Measurements from ENCODE around the gene QTRT2. TPM values are rescaled to one million over a fixed set of nuclear protein-coding genes. Genes with fewer than 3 reads are reported as not detected.

Gene QTRT2
- total RNA-seq, 4 donors from 2014 or later, result 9.4 to 29.1 (median 21.3) TPM

- Histone ChIP-seq H3K36me3 (peaks cover 0 to 52% of the 10 kb centered on the region in 2 donors), H3K27me3 (no peaks in the 10 kb centered on the region), H3K4me1 (no peaks in the 10 kb centered on the region), H3K4me3 (no peak overlapping the region), H3K27ac (no peak overlapping the region), H3K9me3 (no peaks in the 10 kb centered on the region)
- ATAC-seq, result no peak
- no peak for TF ChIP-seq POLR2AphosphoS5 (IDR thresholded peaks at IDR 0.05)
- no peak for TF ChIP-seq CTCF (IDR thresholded peaks at IDR 0.05)
- TF ChIP-seq EP300 (IDR thresholded peaks at IDR 0.05), result no peak
- no peak for TF ChIP-seq POLR2A (IDR thresholded peaks at IDR 0.05)
- 85 to 90% methylated on average over 2 to 5 of the region's 5 CpGs for WGBS, 2 donors (ENCODE audit: low coverage in 1 of 2)
Observed at GRCh38 chr3:114034787-114035545, 21.6 kb upstream of the QTRT2 start.

- H3K4me1 ChIP-seq, result no peaks in the 10 kb centered on the region
- H3K27me3 ChIP-seq, result no peaks in the 10 kb centered on the region
- no peak overlapping the region for H3K4me3 ChIP-seq
- H3K9me3 ChIP-seq, result no peaks in the 10 kb centered on the region
- no peak overlapping the region for H3K27ac ChIP-seq
- TF ChIP-seq POLR2A (IDR thresholded peaks at IDR 0.05) (no peak), CTCF (IDR thresholded peaks at IDR 0.05) (no peak), EP300 (IDR thresholded peaks at IDR 0.05) (no peak), POLR2AphosphoS5 (IDR thresholded peaks at IDR 0.05) (no peak)
- H3K36me3 ChIP-seq, result peaks cover 0 to 54% of the 10 kb centered on the region in 2 donors
- no peak for ATAC-seq
- 89 to 91% methylated on average over 3 of the region's 3 CpGs for WGBS, 2 donors (ENCODE audit: low coverage in 1 of 2)
Observed at GRCh38 chr3:114035896-114036295, 20.6 kb upstream of the QTRT2 start.

- Histone ChIP-seq H3K4me3 (no peak overlapping the region), H3K27me3 (no peaks in the 10 kb centered on the region), H3K27ac (no peak overlapping the region), H3K9me3 (no peaks in the 10 kb centered on the region), H3K4me1 (no peaks in the 10 kb centered on the region), H3K36me3 (peaks cover 0 to 25% of the 10 kb centered on the region in 2 donors)
- TF ChIP-seq POLR2A (IDR thresholded peaks at IDR 0.05) (no peak), CTCF (IDR thresholded peaks at IDR 0.05) (no peak)
- ATAC-seq, result no peak
Observed at GRCh38 chr3:114043205-114043604, 13.3 kb upstream of the QTRT2 start.

GRCh38 chr3:114052216-114052615, 4.3 kb upstream of the QTRT2 start:
- no peaks in the 10 kb centered on the region for H3K36me3 ChIP-seq
- peaks cover 0 to 14% (median 2%) of the 10 kb centered on the region in 3 donors for H3K4me1 ChIP-seq
- ATAC-seq, result no peak
- WGBS, 2 donors (ENCODE audit: low coverage in 1 of 2), result 87 to 90% methylated on average over 2 of the region's 2 CpGs
- H3K27ac ChIP-seq, result no peak overlapping the region
- no peak overlapping the region for H3K4me3 ChIP-seq
- TF ChIP-seq CTCF (IDR thresholded peaks at IDR 0.05) (no peak), POLR2A (IDR thresholded peaks at IDR 0.05) (no peak), POLR2AphosphoS5 (IDR thresholded peaks at IDR 0.05) (no peak), EP300 (IDR thresholded peaks at IDR 0.05) (no peak)
- H3K9me3 ChIP-seq, result no peaks in the 10 kb centered on the region
- H3K27me3 ChIP-seq, result no peaks in the 10 kb centered on the region

GRCh38 chr3:114057011-114057347, 442 bp downstream of the QTRT2 start:
- Histone ChIP-seq H3K36me3 (peaks cover 0 to 3% of the 10 kb centered on the region in 2 donors), H3K27ac (peak overlapping the region; percentile 62 to 89 (median 84)), H3K27me3 (no peaks in the 10 kb centered on the region), H3K9me3 (no peaks in the 10 kb centered on the region), H3K4me3 (peak overlapping the region; percentile 63), H3K4me1 (peaks cover 6 to 34% (median 7%) of the 10 kb centered on the region in 3 donors)
- peak; percentile 0 for ATAC-seq
- WGBS, 2 donors (ENCODE audit: low coverage in 1 of 2), result 0% methylated on average over 4 to 8 of the region's 8 CpGs
- TF ChIP-seq POLR2A (IDR thresholded peaks at IDR 0.05) (no peak), CTCF (IDR thresholded peaks at IDR 0.05) (no peak), POLR2AphosphoS5 (IDR thresholded peaks at IDR 0.05) (no peak), EP300 (IDR thresholded peaks at IDR 0.05) (no peak)
